K562 (cell line): ENCODE results near the gene YLPM1.

Source experiments
- EZH2 ChIP-seq: IDR thresholded peaks from 2 replicates; pipeline ENCODE4 v1.6.1; 2012; ENCODE audit warnings: low read depth, mild to moderate bottlenecking, inconsistent platforms, low read length, borderline replicate concordance
- MIER1 ChIP-seq: fragments of 450-650 bp; IDR thresholded peaks from 2 replicates; pipeline ENCODE4 v1.6.1; 2016; ENCODE audit warnings: antibody characterized with exemption, mild to moderate bottlenecking, low read depth
- STAT5B ChIP-seq: fragments of 250-450 bp; sonication (Bioruptor Pico); IDR thresholded peaks from 2 replicates; pipeline ENCODE4 v1.8.0; 2021; ENCODE audit warnings: mild to moderate bottlenecking, inconsistent platforms
- TSC22D4 ChIP-seq: fragments of 450-650 bp; IDR thresholded peaks from 2 replicates; pipeline ENCODE4 v1.6.1; 2016; ENCODE audit warnings: missing genetic modification characterization, missing biosample characterization, control low read depth
- ZNF282 ChIP-seq: sonication (generic); formaldehyde crosslinking; IDR thresholded peaks from 2 replicates; pipeline ENCODE4 v1.8.1; 2023; ENCODE audit warnings: missing genetic modification reagents
- TF ChIP-seq, protein P1 (sequence below), 3 experiments: IDR thresholded peaks in 2 of 3; conservative IDR thresholded peaks in 1 of 3; 2 replicates each; pipeline ENCODE4 v1.5.1; 2011 to 2012; ENCODE audit warnings: low read length in 3 of 3, mild to moderate bottlenecking in 3 of 3, control low read depth in 2 of 3, improper control_type of control experiment in 1 of 3, inconsistent platforms in 1 of 3, low read depth in 1 of 3, mixed read lengths in 1 of 3, moderate library complexity in 1 of 3; ENCODE audit not compliant: insufficient read depth in 2 of 3

- no peak for TF ChIP-seq ZNF282 (CRISPR knock-in tag)
- no peak for TF ChIP-seq STAT5B (CRISPR knock-in tag)
- TF ChIP-seq, protein P1, sequence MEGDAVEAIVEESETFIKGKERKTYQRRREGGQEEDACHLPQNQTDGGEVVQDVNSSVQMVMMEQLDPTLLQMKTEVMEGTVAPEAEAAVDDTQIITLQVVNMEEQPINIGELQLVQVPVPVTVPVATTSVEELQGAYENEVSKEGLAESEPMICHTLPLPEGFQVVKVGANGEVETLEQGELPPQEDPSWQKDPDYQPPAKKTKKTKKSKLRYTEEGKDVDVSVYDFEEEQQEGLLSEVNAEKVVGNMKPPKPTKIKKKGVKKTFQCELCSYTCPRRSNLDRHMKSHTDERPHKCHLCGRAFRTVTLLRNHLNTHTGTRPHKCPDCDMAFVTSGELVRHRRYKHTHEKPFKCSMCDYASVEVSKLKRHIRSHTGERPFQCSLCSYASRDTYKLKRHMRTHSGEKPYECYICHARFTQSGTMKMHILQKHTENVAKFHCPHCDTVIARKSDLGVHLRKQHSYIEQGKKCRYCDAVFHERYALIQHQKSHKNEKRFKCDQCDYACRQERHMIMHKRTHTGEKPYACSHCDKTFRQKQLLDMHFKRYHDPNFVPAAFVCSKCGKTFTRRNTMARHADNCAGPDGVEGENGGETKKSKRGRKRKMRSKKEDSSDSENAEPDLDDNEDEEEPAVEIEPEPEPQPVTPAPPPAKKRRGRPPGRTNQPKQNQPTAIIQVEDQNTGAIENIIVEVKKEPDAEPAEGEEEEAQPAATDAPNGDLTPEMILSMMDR (IDR thresholded peaks at IDR 0.05 in 2 of 3, conservative IDR thresholded peaks at IDR 0.05 in 1 of 3; ENCODE audit: insufficient read depth in 2 of 3, low read depth in 1 of 3, low read length in 3 of 3): no peak
- no peak for TF ChIP-seq TSC22D4 (tag)
- TF ChIP-seq EZH2: no peak
- TF ChIP-seq MIER1: no peak
Observed at GRCh38 chr14:74881431-74882102, 118.5 kb downstream of the YLPM1 start, which contains the start of gene DLST.
